Measurements from ENCODE around the gene SBF2.

The SBF2 gene

GRCh38 chr11:9893474-9893873 lies 400.5 kb downstream of the SBF2 start:
- H3K4me3 ChIP-seq (ENCODE audit: low read depth, low read length) = no peak overlapping the region
- peak; percentile 58 for DNase-seq (ENCODE audit: low read depth, low spot score)
- in situ Hi-C loops (cut with HindIII; ENCODE audit: low sequenced_read_pairs) = no loop called here
- TF ChIP-seq CTCF (IDR thresholded peaks at IDR 0.05; ENCODE audit: low read depth, low read length) = no peak

- no peak overlapping the region for H3K4me3 ChIP-seq (ENCODE audit: low read depth, low read length)
- in situ Hi-C loops (cut with HindIII; ENCODE audit: low sequenced_read_pairs) = no loop called here
- TF ChIP-seq CTCF (IDR thresholded peaks at IDR 0.05; ENCODE audit: low read depth, low read length) = no peak
- DNase-seq (ENCODE audit: low read depth, low spot score) = no peak
Observed at GRCh38 chr11:9888938-9889337, 405.1 kb downstream of the SBF2 start.

GRCh38 chr11:9887472-9887871 lies 406.5 kb downstream of the SBF2 start:
- in situ Hi-C loops (cut with HindIII; ENCODE audit: low sequenced_read_pairs) = no loop called here
- no peak overlapping the region for H3K4me3 ChIP-seq (ENCODE audit: low read depth, low read length)
- no peak for DNase-seq (ENCODE audit: low read depth, low spot score)
- TF ChIP-seq CTCF (IDR thresholded peaks at IDR 0.05; ENCODE audit: low read depth, low read length) = no peak

GRCh38 chr11:9886595-9886994 lies 407.4 kb downstream of the SBF2 start:
- in situ Hi-C loops (cut with HindIII; ENCODE audit: low sequenced_read_pairs) = no loop called here
- no peak for TF ChIP-seq CTCF (IDR thresholded peaks at IDR 0.05; ENCODE audit: low read depth, low read length)
- no peak overlapping the region for H3K4me3 ChIP-seq (ENCODE audit: low read depth, low read length)
- DNase-seq (ENCODE audit: low read depth, low spot score) = no peak

GRCh38 chr11:9884601-9885000 lies 409.4 kb downstream of the SBF2 start:
- DNase-seq (ENCODE audit: low read depth, low spot score) = no peak
- in situ Hi-C loops (cut with HindIII; ENCODE audit: low sequenced_read_pairs) = no loop called here
- no peak overlapping the region for H3K4me3 ChIP-seq (ENCODE audit: low read depth, low read length)
- TF ChIP-seq CTCF (IDR thresholded peaks at IDR 0.05; ENCODE audit: low read depth, low read length) = no peak

- in situ Hi-C loops (cut with HindIII; ENCODE audit: low sequenced_read_pairs) = no loop called here
- TF ChIP-seq CTCF (IDR thresholded peaks at IDR 0.05; ENCODE audit: low read depth, low read length) = no peak
- no peak for DNase-seq (ENCODE audit: low read depth, low spot score)
- H3K4me3 ChIP-seq (ENCODE audit: low read depth, low read length) = no peak overlapping the region
Observed at GRCh38 chr11:9880657-9881056, 413.4 kb downstream of the SBF2 start.

GRCh38 chr11:9878936-9879335 lies 415.1 kb downstream of the SBF2 start:
- DNase-seq (ENCODE audit: low read depth, low spot score) = no peak
- TF ChIP-seq CTCF (IDR thresholded peaks at IDR 0.05; ENCODE audit: low read depth, low read length) = no peak
- H3K4me3 ChIP-seq (ENCODE audit: low read depth, low read length) = no peak overlapping the region
- in situ Hi-C loops (cut with HindIII; ENCODE audit: low sequenced_read_pairs) = no loop called here

Data from astrocyte of the spinal cord (primary cell).